Measurements from ENCODE around the gene MN1.
A peak's percentile ranks its signal among the peaks of the same experiment; 100 is the strongest.

MN1 gene

DNA sequence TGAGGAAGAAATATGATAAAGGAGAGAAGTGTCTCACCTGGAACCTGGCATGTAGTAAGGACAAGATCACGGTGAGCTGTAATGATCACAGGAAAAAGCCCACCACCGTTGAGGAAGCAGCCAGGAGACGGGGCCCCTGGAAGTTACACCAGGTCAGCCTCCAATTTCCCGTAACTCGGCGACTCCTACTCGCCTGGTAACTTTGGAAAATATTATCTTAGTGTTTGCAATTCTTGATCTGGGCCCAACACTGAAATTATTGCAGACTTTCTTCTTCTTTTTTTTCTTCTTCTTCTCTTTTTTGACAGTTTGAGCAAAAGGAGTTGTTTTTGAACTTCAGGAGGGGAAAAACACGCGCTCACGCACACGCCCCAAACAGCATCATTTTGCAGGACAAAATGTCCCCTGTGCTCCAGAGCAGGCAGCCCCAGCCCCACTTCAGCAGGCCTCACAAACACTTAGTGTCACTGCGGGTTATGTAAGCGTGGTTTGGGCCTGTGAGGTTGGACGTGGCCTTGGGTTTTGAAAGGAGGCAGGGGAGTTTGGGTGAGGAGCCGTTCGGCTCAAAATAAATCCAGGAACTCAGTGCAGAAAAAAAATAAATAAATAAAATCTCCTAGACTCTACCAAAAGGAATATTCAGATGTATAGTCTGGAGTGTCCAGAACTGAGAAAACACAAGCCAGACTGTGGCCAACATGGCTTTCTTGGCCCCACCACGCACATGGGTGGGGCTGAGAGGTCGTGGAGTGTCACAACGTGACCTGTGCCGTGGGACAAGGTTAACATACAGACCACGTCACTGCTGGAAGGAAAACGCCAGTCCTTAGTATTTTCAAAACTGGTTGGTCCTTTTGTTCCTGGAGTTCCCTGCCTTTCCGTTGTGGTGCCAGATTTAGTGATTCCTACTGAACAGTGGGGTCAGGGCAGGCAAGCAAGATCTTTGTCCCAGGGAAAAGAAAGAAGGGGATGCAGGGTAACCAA, 26.3 kb upstream of the MN1 start:
- DNase-seq (ENCODE audit: low read depth), result no peak

DNA sequence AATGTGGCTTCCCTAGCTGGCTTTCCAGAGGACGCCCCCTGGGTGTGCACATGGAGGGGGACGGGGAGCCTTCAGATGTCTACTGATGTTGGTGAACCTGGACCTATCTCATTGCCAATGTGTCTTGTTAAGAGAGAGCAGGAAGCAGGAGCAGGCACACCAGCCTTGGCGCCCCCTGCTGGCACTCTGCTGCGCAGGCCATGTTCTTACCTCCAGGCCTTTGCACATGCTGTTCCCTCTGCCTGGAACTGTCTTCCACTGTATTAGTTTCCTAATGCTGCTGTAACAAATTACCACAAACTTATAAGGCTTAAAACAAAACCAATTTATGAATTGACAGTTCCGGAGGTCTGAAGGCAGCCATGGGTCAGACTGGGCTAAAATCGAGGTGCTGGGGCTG, 23.6 kb upstream of the MN1 start:
- no peak for DNase-seq (ENCODE audit: low read depth)

DNA sequence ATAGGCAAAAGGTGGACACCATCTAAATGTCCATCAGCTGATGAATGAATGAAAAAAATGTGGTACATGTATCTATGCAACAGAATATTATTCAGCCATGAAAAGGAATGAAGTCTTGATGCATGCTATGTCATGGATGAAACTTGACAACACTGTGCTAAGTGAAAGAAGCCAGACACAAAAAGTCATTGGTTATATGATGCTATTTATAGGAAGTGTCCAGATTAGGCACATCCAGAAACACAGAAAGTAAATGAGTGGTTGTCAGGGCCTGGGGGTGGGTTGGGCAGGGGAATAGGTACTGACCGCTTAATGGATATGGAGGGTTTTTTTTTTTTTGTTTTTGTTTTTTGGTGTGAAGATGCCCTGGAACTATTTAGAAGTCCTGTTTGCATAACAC, 21.7 kb upstream of the MN1 start:
- no peak for DNase-seq (ENCODE audit: low read depth)

GRCh38 chr22:27820896-27821866, 19.6 kb upstream of the MN1 start:
- no peak for DNase-seq (ENCODE audit: low read depth)

GRCh38 chr22:27816552-27816951, 15.0 kb upstream of the MN1 start:
- no peak for DNase-seq (ENCODE audit: low read depth)

GRCh38 chr22:27815826-27816530, 14.4 kb upstream of the MN1 start:
- DNase-seq (ENCODE audit: low read depth), result no peak

- no peak for DNase-seq (ENCODE audit: low read depth)
Observed at GRCh38 chr22:27814993-27815392, 13.4 kb upstream of the MN1 start.

DNA sequence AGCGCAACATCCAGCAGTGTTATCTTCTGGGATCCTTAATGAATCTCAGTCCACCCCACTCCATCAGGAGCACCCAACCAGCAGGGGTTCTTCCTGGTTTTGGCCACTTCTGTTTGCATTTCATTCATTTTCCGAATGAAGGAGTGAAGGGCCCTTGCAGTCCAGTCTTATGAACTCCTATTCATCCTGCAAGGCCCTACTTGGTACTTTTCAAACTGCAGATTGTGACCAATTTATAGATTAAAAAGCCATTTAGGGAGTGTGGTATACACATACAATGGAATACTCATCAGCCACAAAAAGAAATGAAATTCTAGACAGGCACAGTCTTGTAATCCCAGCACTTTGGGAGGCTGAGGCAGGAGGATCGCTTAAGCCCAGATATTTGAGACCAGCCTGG, 10.2 kb upstream of the MN1 start:
- no peak for DNase-seq (ENCODE audit: low read depth)

GRCh38 chr22:27810609-27811151, 9.1 kb upstream of the MN1 start:
- no peak for DNase-seq (ENCODE audit: low read depth)

GRCh38 chr22:27809700-27810608, 8.4 kb upstream of the MN1 start:
- no peak for DNase-seq (ENCODE audit: low read depth)

DNA sequence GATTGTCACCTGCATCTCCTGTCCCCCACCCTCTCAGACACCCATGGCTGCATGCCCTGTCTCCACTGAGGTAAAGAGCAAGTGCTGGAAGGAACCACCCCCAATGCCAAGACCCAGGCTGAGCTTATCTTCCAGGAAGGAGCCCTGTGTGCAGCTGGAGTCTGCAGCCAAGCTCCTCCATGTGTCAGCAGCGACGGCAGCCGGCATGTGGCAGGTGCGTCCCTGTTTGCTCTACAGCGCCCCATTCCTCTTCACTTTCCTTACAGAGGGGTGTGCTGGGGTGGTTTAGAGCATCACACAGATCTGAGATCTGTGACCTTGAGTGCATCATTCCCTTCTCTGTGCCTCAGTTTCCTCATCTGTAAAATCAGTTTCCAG, 7.7 kb upstream of the MN1 start:
- DNase-seq (ENCODE audit: low read depth), result no peak

- no peak for DNase-seq (ENCODE audit: low read depth)
Observed at GRCh38 chr22:27808451-27809225, 7.1 kb upstream of the MN1 start.

GRCh38 chr22:27805841-27806240, 4.3 kb upstream of the MN1 start:
- DNase-seq (ENCODE audit: low read depth), result no peak

DNA sequence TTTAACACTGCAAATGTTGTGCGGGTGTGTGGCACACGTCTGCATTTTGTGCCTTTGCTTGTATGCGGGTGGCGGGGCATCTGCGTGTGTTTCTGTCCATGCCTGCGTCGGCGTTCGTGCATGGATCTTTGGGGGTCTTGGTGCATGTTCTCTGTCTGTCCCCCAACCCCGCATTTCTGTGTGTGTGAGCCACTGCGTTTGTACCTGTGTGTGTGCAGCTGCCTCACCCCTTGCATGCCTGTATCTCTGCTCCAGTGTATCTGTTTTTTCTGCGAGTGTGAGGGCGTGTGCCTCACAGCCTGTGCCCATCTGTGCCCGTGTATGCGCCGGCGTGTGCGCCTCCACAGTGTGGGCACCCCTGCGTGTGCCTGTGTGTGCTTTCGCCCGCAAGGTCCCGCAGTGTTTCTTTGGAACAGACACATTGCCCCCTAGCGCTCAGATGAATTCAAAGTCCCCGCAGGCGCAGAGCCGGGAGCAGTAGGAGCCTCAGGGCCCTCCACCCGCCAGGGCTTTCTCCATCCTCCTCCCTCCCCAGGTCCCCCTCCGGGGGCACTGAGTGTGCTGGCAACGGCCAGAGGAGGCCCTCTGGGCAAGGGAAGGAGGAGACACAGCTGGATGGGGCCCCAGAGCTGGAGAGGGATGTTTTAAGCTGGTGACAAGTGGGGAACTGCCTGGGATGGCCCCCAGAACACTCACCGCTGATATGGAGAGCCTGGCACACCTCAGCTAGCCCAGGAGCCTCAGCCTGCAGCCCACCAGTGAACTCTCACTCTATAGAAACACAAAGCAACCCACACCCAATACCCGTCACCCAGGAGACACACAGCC, 3.1 kb upstream of the MN1 start:
- DNase-seq (ENCODE audit: low read depth), result no peak

- DNase-seq (ENCODE audit: low read depth), result no peak
Observed at GRCh38 chr22:27803841-27804415, 2.4 kb upstream of the MN1 start.

GRCh38 chr22:27802346-27803073, 954 bp upstream of the MN1 start:
- DNase-seq (ENCODE audit: low read depth), result peak; percentile 3

DNA sequence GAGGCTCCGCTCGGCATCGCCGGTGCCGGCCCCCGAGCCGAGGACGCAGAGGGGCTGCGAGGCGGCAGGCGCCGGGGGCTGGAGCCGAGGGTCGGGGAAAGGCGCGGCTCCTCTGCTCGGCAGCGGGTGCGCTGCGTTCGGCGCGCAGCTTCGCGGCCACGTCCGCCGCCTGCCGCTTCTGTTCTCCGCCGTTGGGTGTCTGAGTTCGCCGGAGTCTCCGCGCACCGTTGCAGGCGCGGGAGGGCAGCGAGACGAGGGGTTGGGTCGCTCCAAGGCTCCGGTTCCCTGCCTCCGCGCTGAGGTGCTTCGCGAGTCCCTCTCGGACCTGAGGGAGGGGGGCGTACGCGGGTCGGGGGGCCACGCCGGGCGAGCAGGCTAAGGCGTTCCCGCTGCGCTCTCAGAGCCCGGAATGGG, 347 bp downstream of the MN1 start:
- DNase-seq (ENCODE audit: low read depth), result no peak

Data from stimulated activated CD8-positive, alpha-beta memory T cell treated with anti-CD3 and anti-CD28 coated beads, Interleukin-12 subunit alpha, Interleukin-12 subunit beta, amount 100 ng/mL, for 4 hours (primary cell).